Measurements from ENCODE around the gene SERTM2.

SERTM2 gene

GRCh38 chrX:111483881-111484280 is 27.6 kb upstream of the SERTM2 start:
- peaks cover 5% of the 10 kb centered on the region for H3K27me3 Mint-ChIP-seq (ENCODE audit: low read depth, poor library complexity)
- H3K36me3 Mint-ChIP-seq (ENCODE audit: low read depth): peaks cover 6% of the 10 kb centered on the region
- H3K4me1 Mint-ChIP-seq: peaks cover 26% of the 10 kb centered on the region
- DNase-seq: no peak
- no peak for TF ChIP-seq CTCF (IDR thresholded peaks at IDR 0.05)
- H3K4me3 Mint-ChIP-seq: no peak overlapping the region
- no peak overlapping the region for H3K27ac Mint-ChIP-seq
- H3K9me3 Mint-ChIP-seq: peaks cover 22% of the 10 kb centered on the region

GRCh38 chrX:111490688-111491087 is 20.8 kb upstream of the SERTM2 start:
- peak overlapping the region; percentile 18 for H3K27ac Mint-ChIP-seq
- peaks cover 8% of the 10 kb centered on the region for H3K9me3 Mint-ChIP-seq
- TF ChIP-seq CTCF (IDR thresholded peaks at IDR 0.05): no peak
- no peaks in the 10 kb centered on the region for H3K36me3 Mint-ChIP-seq (ENCODE audit: low read depth)
- no peak overlapping the region for H3K4me3 Mint-ChIP-seq
- DNase-seq: no peak
- peaks cover 26% of the 10 kb centered on the region for H3K4me1 Mint-ChIP-seq
- H3K27me3 Mint-ChIP-seq (ENCODE audit: low read depth, poor library complexity): no peaks in the 10 kb centered on the region

- no peak for DNase-seq
- TF ChIP-seq CTCF (IDR thresholded peaks at IDR 0.05): no peak
- Mint-ChIP-seq H3K9me3 (no peaks in the 10 kb centered on the region), H3K36me3 (ENCODE audit: low read depth) (no peaks in the 10 kb centered on the region), H3K27ac (no peak overlapping the region), H3K4me1 (peaks cover 26% of the 10 kb centered on the region), H3K27me3 (ENCODE audit: low read depth, poor library complexity) (no peaks in the 10 kb centered on the region), H3K4me3 (no peak overlapping the region)
These were observed 19.4 kb upstream of the SERTM2 start for GRCh38 chrX:111492085-111492484.

GRCh38 chrX:111498538-111499103 is 12.8 kb upstream of the SERTM2 start:
- Mint-ChIP-seq H3K27me3 (ENCODE audit: low read depth, poor library complexity) (no peaks in the 10 kb centered on the region), H3K27ac (no peak overlapping the region), H3K36me3 (ENCODE audit: low read depth) (no peaks in the 10 kb centered on the region), H3K9me3 (no peaks in the 10 kb centered on the region), H3K4me1 (peaks cover 4% of the 10 kb centered on the region), H3K4me3 (no peak overlapping the region)
- no peak for TF ChIP-seq CTCF (IDR thresholded peaks at IDR 0.05)
- no peak for DNase-seq

- H3K4me1 Mint-ChIP-seq: peaks cover 4% of the 10 kb centered on the region
- H3K27ac Mint-ChIP-seq: no peak overlapping the region
- TF ChIP-seq CTCF (IDR thresholded peaks at IDR 0.05): no peak
- no peaks in the 10 kb centered on the region for H3K27me3 Mint-ChIP-seq (ENCODE audit: low read depth, poor library complexity)
- no peaks in the 10 kb centered on the region for H3K9me3 Mint-ChIP-seq
- no peaks in the 10 kb centered on the region for H3K36me3 Mint-ChIP-seq (ENCODE audit: low read depth)
- H3K4me3 Mint-ChIP-seq: no peak overlapping the region
- DNase-seq: no peak
These were observed 7.9 kb upstream of the SERTM2 start for GRCh38 chrX:111503485-111503993.

GRCh38 chrX:111504941-111505340 is 6.5 kb upstream of the SERTM2 start:
- DNase-seq: no peak
- H3K9me3 Mint-ChIP-seq: no peaks in the 10 kb centered on the region
- H3K27ac Mint-ChIP-seq: no peak overlapping the region
- no peak overlapping the region for H3K4me3 Mint-ChIP-seq
- H3K4me1 Mint-ChIP-seq: peaks cover 2% of the 10 kb centered on the region
- no peaks in the 10 kb centered on the region for H3K27me3 Mint-ChIP-seq (ENCODE audit: low read depth, poor library complexity)
- TF ChIP-seq CTCF (IDR thresholded peaks at IDR 0.05): no peak
- no peaks in the 10 kb centered on the region for H3K36me3 Mint-ChIP-seq (ENCODE audit: low read depth)
